Panc1 (cell line): ENCODE measurements around the gene INTS1.

Experiments used
- CTCF ChIP-seq: fragments of 450-650 bp; IDR thresholded peaks from 2 replicates; pipeline ENCODE4 v1.5.1; 2017; ENCODE audit warnings: mild to moderate bottlenecking
- POLR2AphosphoS5 ChIP-seq: IDR thresholded peaks from 2 replicates; pipeline ENCODE4 v1.6.1; 2012; ENCODE audit warnings: mild to moderate bottlenecking, low read depth, low read length, moderate library complexity

GRCh38 chr7:1463676-1464223 is 40.4 kb downstream of the INTS1 start:
- TF ChIP-seq CTCF = no peak
- TF ChIP-seq POLR2AphosphoS5 = no peak
